ENCODE measurements around the gene CTSE. TPM values are rescaled to one million over a fixed set of nuclear protein-coding genes. Genes with fewer than 3 reads are reported as not detected.

CTSE gene
- total and polyA plus RNA-seq, 2 of the 8 experiments (the other 6 are each of a cell fraction or from before 2014, with no cell fraction given): 0.03 TPM; not detected in 1

- no peak overlapping the region for H3K56ac ChIP-seq (replicated peaks; ENCODE audit: insufficient read length, low read depth, low read length)
- H3K18ac ChIP-seq (ENCODE audit: extremely low read depth, low read length): no peak overlapping the region
- H2BK5ac ChIP-seq (ENCODE audit: low read depth, low read length): no peak overlapping the region
- H2BK15ac ChIP-seq (ENCODE audit: low read length): no peak overlapping the region
- H2AK5ac ChIP-seq (ENCODE audit: low read depth, low read length): peak overlapping the region; percentile 99; the same call in 1 of the 2 replicates
- H3K23me2 ChIP-seq (ENCODE audit: low read depth, low read length): peaks cover 27% of the 10 kb centered on the region
- peaks cover 0 to 27% of the 10 kb centered on the region in 2 experiments for H4K20me1 ChIP-seq (replicated peaks in 1 of 2; ENCODE audit: control insufficient read depth in 1 of 2, insufficient read depth in 2 of 2, low read length in 2 of 2)
- H3K4me1 ChIP-seq (replicated peaks in 1 of 4; ENCODE audit: control insufficient read depth in 3 of 4, insufficient read depth in 4 of 4, low read length in 3 of 4): no peaks in the 10 kb centered on the region; a peak in 2 of 7 replicates
- no peak overlapping the region for H4K91ac ChIP-seq (replicated peaks; ENCODE audit: insufficient read length, low read length)
- no peak overlapping the region for H4K5ac ChIP-seq (ENCODE audit: insufficient read length, low read depth, low read length)
- H3K9ac ChIP-seq (replicated peaks in 1 of 4; ENCODE audit: extremely low read depth in 1 of 4, low read depth in 3 of 4, low read length in 3 of 4): no peak overlapping the region
- H3K79me2 ChIP-seq (ENCODE audit: control insufficient read depth in 1 of 2, insufficient read depth in 2 of 2, low read length in 2 of 2): no peaks in the 10 kb centered on the region
- peaks cover 5% of the 10 kb centered on the region for H3K79me1 ChIP-seq (ENCODE audit: low read depth, low read length)
- no peak overlapping the region for H2BK20ac ChIP-seq (ENCODE audit: low read length)
- H2BK120ac ChIP-seq (replicated peaks; ENCODE audit: low read depth, low read length): no peak overlapping the region
- peak overlapping the region; percentile 10 for H3K23ac ChIP-seq (ENCODE audit: insufficient read length)
- no peak for FAIRE-seq
- H3K4me3 ChIP-seq (ENCODE audit: extremely low read depth in 1 of 4, insufficient read depth in 2 of 4, low read depth in 3 of 4, low read length in 4 of 4): no peak overlapping the region
- H2AFZ ChIP-seq (ENCODE audit: low read length): no peak overlapping the region
- CTCF ChIA-PET (ENCODE audit: partially characterized antibody): interaction anchor here (1.3 to 13.6 kb wide), 11 partner anchors 10 to 260 kb away, joined by 3 to 394 read pairs (median 50); no protein-coding TSS in a partner anchor
- peak overlapping the region; percentile 57; the same call in 1 of the 2 replicates for H4K8ac ChIP-seq (ENCODE audit: extremely low read depth, insufficient read depth, low read length)
- H3K36me3 ChIP-seq (ENCODE audit: control insufficient read depth in 2 of 4, insufficient read depth in 4 of 4, low read length in 3 of 4): no peaks in the 10 kb centered on the region; a peak in 1 of 8 replicates
- no peak overlapping the region for H3K27ac ChIP-seq (ENCODE audit: low read depth, low read length)
- DNase-seq (ENCODE audit: low read depth in 1 of 2, low spot score in 2 of 2): no peak
- no peak overlapping the region for H3K4me2 ChIP-seq (ENCODE audit: insufficient read depth in 1 of 2, low read depth in 2 of 2, low read length in 2 of 2)
- no peak overlapping the region for H3K14ac ChIP-seq (ENCODE audit: insufficient read length)
- no peak for TF ChIP-seq TBP (IDR thresholded peaks at IDR 0.05; ENCODE audit: low read depth, low read length)
- TF ChIP-seq ASH2L (IDR thresholded peaks at IDR 0.05; ENCODE audit: low read length): no peak
- TF ChIP-seq SIX5 (IDR thresholded peaks at IDR 0.05; ENCODE audit: low read depth, low read length): no peak
- no peak for TF ChIP-seq SRF (IDR thresholded peaks at IDR 0.05; ENCODE audit: low read depth, low read length)
- no peak for TF ChIP-seq NRF1 (IDR thresholded peaks at IDR 0.05; ENCODE audit: low read depth, low read length)
- TF ChIP-seq HDAC2 (IDR thresholded peaks at IDR 0.05; ENCODE audit: borderline replicate concordance in 1 of 2, low read depth in 2 of 2, low read length in 2 of 2): no peak
- TF ChIP-seq KDM5A (IDR thresholded peaks at IDR 0.05; ENCODE audit: low read length): no peak
- no peak for TF ChIP-seq GABPA (IDR thresholded peaks at IDR 0.05; ENCODE audit: borderline replicate concordance, insufficient read depth, low read length)
- no peak for TF ChIP-seq EGR1 (IDR thresholded peaks at IDR 0.05; ENCODE audit: borderline replicate concordance, low read depth, low read length)
- TF ChIP-seq ZNF274 (IDR thresholded peaks at IDR 0.05; ENCODE audit: borderline replicate concordance, extremely low read depth, low read length): no peak
- no peaks in the 10 kb centered on the region; a peak in 1 of 7 replicates for H3K27me3 ChIP-seq (replicated peaks in 1 of 4; ENCODE audit: control insufficient read depth in 3 of 4, extremely low read depth in 1 of 4, insufficient read depth in 3 of 4, low read length in 3 of 4)
- peaks cover 0 to 4% of the 10 kb centered on the region in 2 experiments; a peak in 1 of 4 replicates for H3K9me3 ChIP-seq (ENCODE audit: insufficient read depth in 2 of 2, low read depth in 1 of 2, low read length in 1 of 2)
- no peak overlapping the region for H3K4ac ChIP-seq (replicated peaks; ENCODE audit: insufficient read length, low read depth, low read length)
- WGBS, 2 experiments (ENCODE audit: extremely low coverage in 1 of 2, insufficient coverage in 1 of 2, insufficient read length in 1 of 2, insufficient replicate concordance in 2 of 2, low coverage in 1 of 2, low lambda C conversion rate in 2 of 2, missing lambda C conversion rate in 1 of 2): 87% methylated on average over 15 of the region's 15 CpGs; no CpG with 5 or more reads in 1 of the 2 experiments
- H2BK12ac ChIP-seq (ENCODE audit: low read depth, low read length): peak overlapping the region; percentile 22; the same call in 1 of the 2 replicates
- POLR2A ChIA-PET (ENCODE audit: partially characterized antibody): no interaction called here
Observed at GRCh38 chr1:205975387-205975998, 48.2 kb downstream of the CTSE start.

All from H1 (cell line).